Activated CD8-positive, alpha-beta memory T cell treated with anti-CD3 and anti-CD28 coated beads, Interleukin-2, amount 50 U/mL, for 1 hour (primary cell): ENCODE results near the gene TIAL1.
"Not testable (repeated sequence)": the region's sequence is repeated elsewhere in the genome, so short reads cannot be mapped to it uniquely, and the experiment has no call there.

ENCODE experiments used
- DNase-seq: peaks from one replicate; pipeline ENCODE4 v3.0.0-alpha.2; 2020; ENCODE audit errors: extremely low read depth

Gene TIAL1

GRCh38 chr10:119614686-119615085 is 17.9 kb upstream of the TIAL1 start:
- DNase-seq, result no peak

DNA sequence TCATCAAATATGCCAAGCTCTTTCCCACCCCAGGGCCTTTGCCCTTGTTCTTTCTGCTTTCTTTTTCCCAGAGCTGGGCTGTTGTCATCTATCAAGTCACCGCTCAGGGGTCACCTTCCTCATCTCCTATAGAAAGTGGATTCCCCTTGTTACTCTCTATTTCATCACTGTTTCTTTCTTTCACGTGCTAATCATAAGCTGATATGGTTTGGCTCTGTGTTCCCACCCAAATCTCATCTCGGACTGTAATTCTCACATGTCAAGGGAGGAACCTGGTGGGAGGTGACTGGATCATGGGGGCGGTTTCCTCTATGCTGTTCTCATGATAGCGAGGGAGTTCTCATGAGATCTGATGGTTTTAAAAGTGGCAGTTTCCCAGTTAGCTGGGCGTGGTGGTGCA is 17.0 kb upstream of the TIAL1 start:
- no peak for DNase-seq

- DNase-seq, result no peak
These were observed 14.7 kb upstream of the TIAL1 start for GRCh38 chr10:119611433-119611832.

DNA sequence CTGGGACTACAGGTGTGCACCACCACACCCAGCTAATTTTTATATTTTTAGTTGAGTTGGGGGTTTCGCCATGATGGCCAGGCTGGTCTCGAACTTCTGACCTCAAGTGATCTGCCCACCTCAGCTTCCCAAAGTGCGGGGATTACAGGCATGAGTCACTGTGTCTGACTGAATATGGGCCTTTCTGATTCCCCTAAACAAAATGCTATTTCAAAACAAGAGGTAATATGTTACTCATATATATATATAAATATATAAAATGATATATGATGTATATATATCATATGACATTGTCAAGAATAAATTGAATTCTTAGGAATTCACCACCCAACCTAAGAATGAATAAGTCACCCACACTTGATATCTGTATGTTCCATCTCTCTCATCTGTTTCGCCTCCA is 12.8 kb upstream of the TIAL1 start:
- DNase-seq, result no peak

- no peak for DNase-seq
These were observed 11.8 kb upstream of the TIAL1 start for GRCh38 chr10:119608316-119609155.

DNA sequence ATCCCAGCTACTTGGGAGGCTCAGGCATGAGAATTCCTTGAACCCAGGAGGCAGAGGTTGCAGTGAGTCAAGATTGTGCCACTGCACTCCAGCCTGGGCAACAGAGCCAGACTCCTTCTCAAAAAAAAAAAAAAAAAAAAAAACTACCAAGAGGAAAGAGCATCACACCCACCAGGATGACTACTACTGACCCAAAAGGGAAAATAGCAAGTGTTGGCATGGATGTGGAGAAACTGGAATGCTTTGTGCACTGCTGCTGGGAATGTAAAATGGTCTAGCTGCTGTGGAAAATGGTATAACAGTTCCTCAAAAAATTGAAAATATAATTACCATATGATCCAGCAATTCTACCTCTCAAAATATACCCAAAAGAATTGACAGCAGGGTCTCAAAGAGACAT is 7.7 kb upstream of the TIAL1 start:
- DNase-seq, result no peak

- no peak for DNase-seq
These were observed 5.7 kb upstream of the TIAL1 start for GRCh38 chr10:119602241-119603095.

GRCh38 chr10:119598397-119598796 is 1.6 kb upstream of the TIAL1 start:
- DNase-seq, result no peak

GRCh38 chr10:119597405-119598186 is 832 bp upstream of the TIAL1 start:
- no peak for DNase-seq

- no peak for DNase-seq
These were observed 868 bp downstream of the TIAL1 start for GRCh38 chr10:119595676-119596515.

- DNase-seq, result no peak
These were observed 1.6 kb downstream of the TIAL1 start for GRCh38 chr10:119595134-119595675.

DNA sequence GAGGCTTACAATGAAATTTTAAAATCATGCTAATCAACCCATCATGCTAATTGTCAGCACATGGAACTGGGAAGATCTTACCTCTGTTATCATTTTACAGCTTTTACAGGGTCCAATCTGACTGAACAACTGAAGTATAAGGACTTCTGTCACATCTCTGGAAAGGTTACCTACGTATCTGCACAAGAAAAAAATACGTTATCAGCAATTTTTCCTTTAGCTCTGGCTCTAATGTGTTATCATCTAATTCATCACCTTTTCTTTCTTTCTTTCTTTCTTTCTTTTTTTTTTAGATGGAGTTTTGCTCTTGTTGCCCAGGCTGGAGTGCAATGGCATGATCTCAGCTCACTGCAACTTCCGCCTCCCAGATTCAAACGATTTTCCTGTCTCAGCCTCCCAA is 8.7 kb downstream of the TIAL1 start:
- no peak for DNase-seq

DNA sequence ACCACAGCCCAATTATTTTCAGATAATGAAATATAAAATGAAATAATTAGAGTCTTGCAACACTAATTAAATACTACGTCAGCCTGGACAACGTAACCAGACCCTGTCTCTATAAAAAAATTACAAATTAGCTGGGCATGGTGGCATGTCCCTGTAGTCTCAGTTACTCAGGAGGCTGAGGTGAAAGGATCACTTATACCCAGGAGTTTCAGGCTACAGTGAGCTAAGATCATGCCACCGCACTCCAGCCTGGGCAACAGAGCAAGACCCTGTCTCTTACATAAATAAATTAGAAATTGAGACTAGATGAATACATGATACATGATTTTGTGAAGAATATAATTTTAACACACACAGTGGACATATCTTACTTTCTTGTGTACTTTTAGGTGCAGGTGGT is 18.4 kb downstream of the TIAL1 start:
- no peak for DNase-seq

GRCh38 chr10:119575991-119576390 is 20.8 kb downstream of the TIAL1 start:
- no peak for DNase-seq

GRCh38 chr10:119575506-119575905 is 21.3 kb downstream of the TIAL1 start:
- DNase-seq, result no peak

DNA sequence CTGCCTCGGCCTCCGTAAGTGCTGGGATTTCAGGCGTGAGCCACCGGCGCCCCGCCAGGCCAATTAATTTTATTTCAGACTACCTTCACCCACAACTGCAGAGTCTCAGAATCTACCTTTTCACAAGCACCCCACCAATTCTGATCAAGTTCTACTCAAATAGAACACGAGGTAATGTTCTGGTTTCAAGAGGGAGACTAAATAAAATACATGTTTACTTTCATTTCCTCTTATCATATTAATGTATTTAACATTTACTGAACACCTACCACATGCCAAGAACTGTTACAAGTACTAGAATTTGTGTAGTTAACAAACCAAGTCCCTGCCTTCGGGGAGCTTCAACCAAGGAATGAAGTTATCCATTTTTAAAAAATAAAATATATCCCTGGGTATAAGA is 28.8 kb downstream of the TIAL1 start:
- no peak for DNase-seq

- DNase-seq, result no peak
These were observed 34.7 kb downstream of the TIAL1 start for GRCh38 chr10:119562097-119562496.

DNA sequence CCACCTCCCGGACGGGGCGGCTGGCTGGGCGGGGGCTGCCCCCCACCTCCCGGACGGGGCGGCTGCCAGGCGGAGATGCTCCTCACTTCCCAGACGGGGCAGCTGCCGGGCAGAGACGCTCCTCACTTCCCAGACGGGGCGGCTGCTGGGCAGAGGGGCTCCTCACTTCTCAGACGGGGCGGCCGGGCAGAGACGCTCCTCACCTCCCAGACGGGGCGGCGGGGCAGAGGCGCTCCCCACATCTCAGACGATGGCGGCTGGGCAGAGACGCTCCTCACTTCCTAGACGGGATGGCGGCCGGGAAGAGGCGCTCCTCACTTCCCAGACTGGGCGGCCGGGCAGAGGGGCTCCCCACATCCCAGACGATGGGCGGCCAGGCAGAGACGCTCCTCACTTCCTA is 37.3 kb downstream of the TIAL1 start:
- DNase-seq, result not testable (repeated sequence)

DNA sequence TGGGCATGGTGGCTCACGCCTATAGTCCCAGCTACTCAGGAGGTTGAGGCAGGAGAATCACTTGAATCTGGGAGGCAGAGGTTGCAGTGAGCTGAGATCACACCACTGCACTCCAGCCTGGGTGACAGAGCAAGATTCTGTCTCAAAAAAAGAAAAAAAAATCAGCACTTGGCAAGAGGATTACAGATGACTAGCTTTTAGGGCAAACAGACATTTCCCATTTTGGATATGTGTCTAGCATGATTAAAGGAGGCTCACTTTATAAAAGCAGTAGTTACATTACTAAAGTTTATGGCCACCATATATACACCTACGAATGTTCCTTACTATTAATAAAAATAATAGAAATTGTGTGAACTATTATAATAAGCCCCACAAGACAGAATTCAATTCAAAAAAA is 40.7 kb downstream of the TIAL1 start:
- DNase-seq, result not testable (repeated sequence)

DNA sequence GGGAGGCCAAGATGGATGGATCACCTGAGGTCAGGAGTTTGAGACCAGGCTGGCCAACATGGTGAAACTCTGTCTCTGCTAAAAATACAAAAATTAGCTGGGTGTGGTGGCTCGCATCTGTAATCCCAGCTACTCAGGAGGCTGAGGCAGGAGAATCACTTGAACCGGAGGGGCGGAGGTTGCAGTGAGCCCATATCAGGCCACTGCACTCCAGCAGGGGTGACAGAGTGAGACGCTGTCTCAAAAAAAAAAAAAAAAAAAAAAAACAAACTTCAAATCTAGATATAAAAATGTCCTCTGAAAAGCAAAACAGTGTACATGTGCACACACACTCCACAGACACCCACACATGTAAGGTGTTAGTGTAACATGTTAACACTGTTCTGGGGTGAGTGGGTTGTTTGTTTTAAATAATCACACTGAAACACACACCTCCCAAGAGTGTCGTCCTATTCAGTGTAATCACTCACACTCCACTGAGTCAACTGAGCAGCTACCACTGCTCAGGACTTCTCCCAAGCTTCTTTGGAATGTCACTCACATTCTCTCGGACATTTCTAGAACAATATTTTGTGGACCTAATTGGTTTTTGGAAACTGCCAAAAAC is 41.5 kb downstream of the TIAL1 start:
- no peak for DNase-seq

DNA sequence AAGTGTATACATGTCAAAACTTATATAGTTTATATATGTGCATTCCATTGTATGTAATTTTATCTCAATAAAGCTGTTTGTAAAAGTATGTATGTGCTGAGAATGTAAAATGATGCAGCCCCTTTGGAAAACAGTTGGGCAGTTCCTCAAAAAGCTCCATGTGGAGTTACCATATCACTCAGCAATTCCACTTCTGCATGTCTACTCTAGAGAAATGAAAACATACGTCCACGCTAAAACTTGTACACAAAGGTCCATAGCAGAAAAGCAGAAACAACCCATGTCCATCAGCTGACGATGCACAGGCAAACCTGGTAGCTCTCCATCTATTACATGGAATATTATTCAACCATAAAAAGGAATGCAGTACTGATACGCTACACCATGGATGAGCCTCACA is 45.9 kb downstream of the TIAL1 start:
- DNase-seq, result no peak
